Measurements from ENCODE around the gene CNGA4. TPM values are rescaled to one million over a fixed set of nuclear protein-coding genes. Genes with fewer than 3 reads are reported as not detected.
"Not testable (repeated sequence)": the region's sequence is repeated elsewhere in the genome, so short reads cannot be mapped to it uniquely, and the experiment has no call there.

Gene CNGA4
- total and polyA plus RNA-seq, 2 donors (not counting 1 experiment from before 2014, with no cell fraction given): 0.79 to 1.9 TPM

DNA sequence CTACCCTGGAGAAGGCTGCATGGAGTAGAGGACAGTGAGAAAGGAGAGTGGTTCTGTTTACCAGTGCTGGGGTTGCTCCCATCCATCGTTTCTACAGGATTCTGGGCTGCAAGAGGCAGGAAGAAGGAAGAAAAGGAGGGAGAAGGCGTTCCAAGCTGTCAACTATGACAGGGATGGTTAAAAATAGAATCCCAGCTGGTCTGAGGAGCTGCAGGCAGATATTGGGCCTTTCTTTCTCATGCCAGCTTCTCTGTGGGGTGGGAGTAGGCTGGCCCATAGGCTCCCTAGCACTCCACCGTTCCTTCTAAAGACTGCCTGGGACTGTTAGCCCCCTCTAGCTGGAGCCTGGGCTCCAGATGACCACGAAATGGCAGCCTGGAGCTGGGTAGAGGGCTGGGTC, 34.3 kb downstream of the CNGA4 start:
- Mint-ChIP-seq H3K9me3 (ENCODE audit: insufficient read depth) (peaks cover 4% of the 10 kb centered on the region), H3K27me3 (peaks cover 39% of the 10 kb centered on the region), H3K27ac (no peak overlapping the region), H3K4me3 (no peak overlapping the region), H3K4me1 (no peaks in the 10 kb centered on the region)
- Histone ChIP-seq H3K36me3 (replicated peaks in 1 of 2; ENCODE audit: control extremely low read depth in 1 of 2, control insufficient read depth in 1 of 2, extremely low read depth in 1 of 2, insufficient read depth in 2 of 2, low read length in 1 of 2) (no peaks in the 10 kb centered on the region), H3K4me3 (ENCODE audit: control extremely low read depth in 1 of 5, extremely low read depth in 1 of 5, insufficient read depth in 1 of 5, low read depth in 2 of 5, low read length in 4 of 5) (no peak overlapping the region), H3K4me2 (replicated peaks; ENCODE audit: low read depth, low read length, poor library complexity, severe bottlenecking) (no peak overlapping the region), H2AFZ (ENCODE audit: insufficient read depth, low read depth, low read length, poor library complexity, severe bottlenecking) (no peak overlapping the region), H3K79me2 (ENCODE audit: control insufficient read depth, insufficient read depth, low read length) (no peaks in the 10 kb centered on the region), H3K9ac (ENCODE audit: low read length) (no peak overlapping the region), H3K4me1 (ENCODE audit: control insufficient read depth in 2 of 2, insufficient read depth in 2 of 2, low read length in 2 of 2) (no peaks in the 10 kb centered on the region), H3K27ac (ENCODE audit: low read length in 2 of 2) (no peak overlapping the region), H4K20me1 (ENCODE audit: control insufficient read depth, insufficient read depth, low read length, poor library complexity, severe bottlenecking) (no peaks in the 10 kb centered on the region), H3K9me3 (ENCODE audit: control extremely low read depth in 1 of 3, control insufficient read depth in 2 of 3, insufficient read depth in 1 of 3, low read length in 2 of 3) (peaks cover 0 to 9% (median 0%) of the 10 kb centered on the region in 3 donors), H3K27me3 (replicated peaks in 1 of 4; ENCODE audit: control extremely low read depth in 1 of 4, control insufficient read depth in 3 of 4, insufficient read depth in 4 of 4, low read length in 3 of 4) (peaks cover 0 to 10% (median 4%) of the 10 kb centered on the region in 4 experiments)
- intact Hi-C loops (cut with micrococcal nuclease): no loop called here
- POLR2A ChIA-PET: no interaction called here
- ATAC-seq (ENCODE audit: low read depth): no peak
- CTCF ChIA-PET: interaction anchor here (0.6 kb wide), 1 partner anchor 19 kb away, joined by 3 read pairs; no protein-coding TSS in a partner anchor
- 100% methylated on average over 2 of the region's 4 CpGs for WGBS (ENCODE audit: insufficient coverage)
- DNase-seq: no peak
- TF ChIP-seq CTCF (IDR thresholded peaks at IDR 0.05) (no peak), EZH2 (IDR thresholded peaks at IDR 0.05; ENCODE audit: borderline replicate concordance, insufficient read depth, low read depth, low read length, poor library complexity, severe bottlenecking) (no peak)

GRCh38 chr11:6280809-6281208, 41.9 kb downstream of the CNGA4 start:
- H3K27me3 Mint-ChIP-seq: peaks cover 37% of the 10 kb centered on the region
- 62% methylated on average over 5 of the region's 7 CpGs for WGBS (ENCODE audit: insufficient coverage)

More at GRCh38 chr11:6280809-6281208, 41.9 kb downstream of the CNGA4 start:
- ATAC-seq (ENCODE audit: low read depth); H3K4me3 Mint-ChIP-seq; H3K79me2 ChIP-seq (ENCODE audit: control insufficient read depth, insufficient read depth, low read length); intact Hi-C loops (cut with micrococcal nuclease); H3K36me3 ChIP-seq (replicated peaks in 1 of 2; ENCODE audit: control extremely low read depth in 1 of 2, control insufficient read depth in 1 of 2, extremely low read depth in 1 of 2, insufficient read depth in 2 of 2, low read length in 1 of 2); H3K9ac ChIP-seq (ENCODE audit: low read length); H3K27ac ChIP-seq (ENCODE audit: low read length in 2 of 2); H3K27ac Mint-ChIP-seq; H4K20me1 ChIP-seq (ENCODE audit: control insufficient read depth, insufficient read depth, low read length, poor library complexity, severe bottlenecking); H3K4me1 ChIP-seq (ENCODE audit: control insufficient read depth in 2 of 2, insufficient read depth in 2 of 2, low read length in 2 of 2); H3K4me3 ChIP-seq (ENCODE audit: control extremely low read depth in 1 of 5, extremely low read depth in 1 of 5, insufficient read depth in 1 of 5, low read depth in 2 of 5, low read length in 4 of 5); H3K27me3 ChIP-seq (replicated peaks in 1 of 4; ENCODE audit: control extremely low read depth in 1 of 4, control insufficient read depth in 3 of 4, insufficient read depth in 4 of 4, low read length in 3 of 4); CTCF ChIA-PET; POLR2A ChIA-PET; H3K4me1 Mint-ChIP-seq; H3K4me2 ChIP-seq (replicated peaks; ENCODE audit: low read depth, low read length, poor library complexity, severe bottlenecking); H3K9me3 ChIP-seq (ENCODE audit: control extremely low read depth in 1 of 3, control insufficient read depth in 2 of 3, insufficient read depth in 1 of 3, low read length in 2 of 3); H3K9me3 Mint-ChIP-seq (ENCODE audit: insufficient read depth); H2AFZ ChIP-seq (ENCODE audit: insufficient read depth, low read depth, low read length, poor library complexity, severe bottlenecking); DNase-seq: not testable (repeated sequence)

All from B cell (primary cell).